Activated naive CD4-positive, alpha-beta T cell treated with anti-CD3 and anti-CD28 coated beads, Interleukin-2, amount 50 U/mL, for 16 hours (primary cell): ENCODE data around the gene TPRA1.

Experiments used
- DNase-seq: peaks from one replicate; pipeline ENCODE4 v3.0.0-alpha.2; 2020

The TPRA1 gene

GRCh38 chr3:127588806-127589577, 1.5 kb downstream of the TPRA1 start:
- peak; percentile 24 for DNase-seq

GRCh38 chr3:127587876-127588275, 2.7 kb downstream of the TPRA1 start:
- DNase-seq: no peak

GRCh38 chr3:127585813-127586413, 4.6 kb downstream of the TPRA1 start:
- DNase-seq: no peak

- DNase-seq: no peak
Observed at GRCh38 chr3:127585163-127585812, 5.2 kb downstream of the TPRA1 start.

GRCh38 chr3:127584734-127585133, 5.8 kb downstream of the TPRA1 start:
- DNase-seq: no peak

GRCh38 chr3:127580327-127581060, 10.0 kb downstream of the TPRA1 start:
- no peak for DNase-seq

- no peak for DNase-seq
Observed at GRCh38 chr3:127578802-127579201, 11.7 kb downstream of the TPRA1 start.

- no peak for DNase-seq
Observed at GRCh38 chr3:127578168-127578567, 12.4 kb downstream of the TPRA1 start.

GRCh38 chr3:127577448-127577847, 13.1 kb downstream of the TPRA1 start:
- no peak for DNase-seq

GRCh38 chr3:127574880-127575878, 15.4 kb downstream of the TPRA1 start:
- DNase-seq: peak; percentile 81

GRCh38 chr3:127573912-127574311, 16.6 kb downstream of the TPRA1 start:
- no peak for DNase-seq

- no peak for DNase-seq
Observed at GRCh38 chr3:127573401-127573800, 17.1 kb downstream of the TPRA1 start.

GRCh38 chr3:127572735-127573134, 17.8 kb downstream of the TPRA1 start:
- no peak for DNase-seq

GRCh38 chr3:127572186-127572585, 18.3 kb downstream of the TPRA1 start:
- no peak for DNase-seq

GRCh38 chr3:127570520-127570919, 20.0 kb downstream of the TPRA1 start:
- DNase-seq: no peak

GRCh38 chr3:127569160-127569559, 21.4 kb downstream of the TPRA1 start:
- DNase-seq: no peak

- no peak for DNase-seq
Observed at GRCh38 chr3:127568586-127568985, 21.9 kb downstream of the TPRA1 start.

GRCh38 chr3:127566833-127567232, 23.7 kb downstream of the TPRA1 start:
- DNase-seq: no peak

GRCh38 chr3:127565711-127566110, 24.8 kb downstream of the TPRA1 start:
- no peak for DNase-seq

GRCh38 chr3:127560051-127560787, 30.3 kb downstream of the TPRA1 start:
- no peak for DNase-seq

GRCh38 chr3:127556565-127556964, 34.0 kb downstream of the TPRA1 start:
- DNase-seq: no peak
